Spleen (tissue), 11 donors: ENCODE data around the gene CLRN3. TPM values are rescaled to one million over a fixed set of nuclear protein-coding genes. Genes with fewer than 3 reads are reported as not detected.

ENCODE experiments used
- DNase-seq: peaks from one replicate; pipeline ENCODE4 v3.0.0-alpha.2; 2020
- H3K27ac ChIP-seq, 8 donors: fragments of 200-600 bp; sonication (generic) in 7 of 8; 1 replicate in 4 of 8; 2 replicates in 4 of 8; pipeline versions ENCODE4 v1.5.0 to v1.8.0; 2016 to 2021; ENCODE audit warnings: inconsistent platforms in 4 of 8, mild to moderate bottlenecking in 4 of 8, moderate library complexity in 1 of 8
- H3K27me3 ChIP-seq, 7 donors: fragments of 200-600 bp; sonication (generic) in 6 of 7; replicated peaks in 1 of 7; 1 replicate in 4 of 7; 2 replicates in 3 of 7; pipeline versions ENCODE4 v1.5.0 to v1.8.0; 2016 to 2021; ENCODE audit warnings: inconsistent platforms in 3 of 7, mild to moderate bottlenecking in 1 of 7
- H3K36me3 ChIP-seq, 6 donors: fragments of 200-600 bp; sonication (generic) in 5 of 6; 1 replicate in 4 of 6; 2 replicates in 2 of 6; pipeline versions ENCODE4 v1.5.0 to v1.8.0; 2016 to 2021; ENCODE audit warnings: inconsistent platforms in 2 of 6
- H3K4me1 ChIP-seq, 6 donors: fragments of 200-600 bp; sonication (generic) in 5 of 6; 1 replicate in 3 of 6; 2 replicates in 3 of 6; pipeline versions ENCODE4 v1.5.0 to v1.8.0; 2016 to 2021; ENCODE audit warnings: inconsistent platforms in 3 of 6
- H3K4me3 ChIP-seq, 8 donors: fragments of 200-600 bp; sonication (generic) in 7 of 8; 1 replicate in 4 of 8; 2 replicates in 4 of 8; pipeline versions ENCODE4 v1.5.0 to v1.8.0; 2016 to 2021; ENCODE audit warnings: inconsistent platforms in 4 of 8, mild to moderate bottlenecking in 4 of 8, moderate library complexity in 2 of 8
- H3K9me3 ChIP-seq, 8 donors: fragments of 200-600 bp; sonication (generic) in 7 of 8; 1 replicate in 4 of 8; 2 replicates in 4 of 8; pipeline versions ENCODE4 v1.5.0 to v1.8.0; 2016 to 2021; ENCODE audit warnings: inconsistent platforms in 4 of 8
- POLR2A ChIP-seq, 3 donors: fragments of 450-650 bp; IDR thresholded peaks; one replicate each; pipeline ENCODE4 v1.5.1; 2017; ENCODE audit warnings: antibody characterized with exemption in 3 of 3, mild to moderate bottlenecking in 1 of 3
- POLR2AphosphoS5 ChIP-seq, 3 donors: sonication (generic); formaldehyde crosslinking; IDR thresholded peaks; one replicate each; pipeline ENCODE4 v1.5.1; 2017; ENCODE audit warnings: antibody characterized with exemption in 3 of 3
- WGBS, 5 donors: extraction: QIAGEN DNeasy Blood & Tissue Kit in 3 of 5; methylation state at CpG; one replicate each; pipeline versions ENCODE4 v1.1.5 to v1.1.7; 2013 to 2018; 5-methylcytosine and 5-hydroxymethylcytosine counted together
- intact Hi-C: fragments of 100-400 bp; cut with DNase I; formaldehyde crosslinking; loops from one replicate; pipeline ENCODE4 v1.15.0; 2023; ENCODE audit warnings: low total_unique reads
- polyA plus RNA-seq, 3 donors: library from polyadenylated mRNA; stranded (reverse); fragments of 200-250 nt; gene quantifications; one replicate each; pipeline ENCODE4 v1.2.1, GENCODE V29; 2013
- total RNA-seq, 7 donors: library from RNA; depleted of rRNA in 3 of 7; stranded (reverse); fragments of >200 nt in 3 of 7; fragmentation: NEBNext Ultra II Directional in 4 of 7; extraction: Animal tissue kit (Norgen Biotek cat#: 25700) in 4 of 7; gene quantifications; one replicate each; pipeline versions ENCODE4 v1.1.0 to v1.2.1, GENCODE V29; 2016 to 2021
- TF ChIP-seq, protein P1 (sequence below), 11 experiments: fragments of 200-600 bp in 7 of 11; fragments of 450-650 bp in 4 of 11; sonication (generic) in 4 of 11; IDR thresholded peaks in 8 of 11; conservative IDR thresholded peaks in 3 of 11; 1 replicate in 7 of 11; 2 replicates in 4 of 11; pipeline versions ENCODE4 v1.4.0 to v1.8.0; 2016 to 2021; ENCODE audit warnings: antibody characterized with exemption in 11 of 11, inconsistent platforms in 4 of 11, mild to moderate bottlenecking in 1 of 11
- donor health status: healthy with polysubstance abuse.
- donor health status: DM: no; HTN: no; CAD: no; lungs with moderate emphysema.
- donor health status: DM: no; HTN: no; CAD: no.
- donor health status: Bipolar disorder and iron deficiency.
- donor health status: healthy.
- donor health status: DM: no; HTN: no; CAD: no.
- donor health status: DM: yes; HTN: yes; CAD: no.

The CLRN3 gene
- total and polyA plus RNA-seq, 10 donors, result 0.22 to 0.43 TPM; not detected in 8

DNA sequence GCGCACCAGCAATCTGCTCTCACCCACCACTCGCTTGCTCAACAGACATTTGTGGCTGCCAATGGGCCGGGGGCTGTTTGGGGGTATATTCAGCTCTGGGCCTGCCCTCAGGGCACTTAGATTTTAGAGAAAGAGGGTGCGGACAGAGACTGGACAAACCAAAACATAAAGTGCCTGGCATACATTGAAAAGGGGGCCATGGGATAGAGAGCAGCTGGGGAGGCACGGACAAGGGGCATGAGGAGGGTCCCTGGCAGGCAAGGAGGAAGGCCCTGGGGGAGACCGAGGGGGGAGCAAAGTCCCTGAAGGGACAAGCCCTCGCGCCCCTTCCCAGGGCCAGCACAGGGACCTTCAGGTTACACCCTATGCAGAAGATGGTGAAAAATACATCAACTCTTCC lies 43.5 kb downstream of the CLRN3 start:
- Histone ChIP-seq H3K9me3 (peaks cover 0 to 5% (median 0%) of the 10 kb centered on the region in 8 donors), H3K27me3 (peaks cover 0 to 14% (median 0%) of the 10 kb centered on the region in 7 donors), H3K27ac (no peak overlapping the region), H3K36me3 (no peaks in the 10 kb centered on the region), H3K4me1 (peaks cover 5 to 12% (median 8%) of the 10 kb centered on the region in 6 donors), H3K4me3 (no peak overlapping the region)
- TF ChIP-seq POLR2A (IDR thresholded peaks at IDR 0.05) (no peak), POLR2AphosphoS5 (IDR thresholded peaks at IDR 0.05) (no peak)
- TF ChIP-seq, protein P1, sequence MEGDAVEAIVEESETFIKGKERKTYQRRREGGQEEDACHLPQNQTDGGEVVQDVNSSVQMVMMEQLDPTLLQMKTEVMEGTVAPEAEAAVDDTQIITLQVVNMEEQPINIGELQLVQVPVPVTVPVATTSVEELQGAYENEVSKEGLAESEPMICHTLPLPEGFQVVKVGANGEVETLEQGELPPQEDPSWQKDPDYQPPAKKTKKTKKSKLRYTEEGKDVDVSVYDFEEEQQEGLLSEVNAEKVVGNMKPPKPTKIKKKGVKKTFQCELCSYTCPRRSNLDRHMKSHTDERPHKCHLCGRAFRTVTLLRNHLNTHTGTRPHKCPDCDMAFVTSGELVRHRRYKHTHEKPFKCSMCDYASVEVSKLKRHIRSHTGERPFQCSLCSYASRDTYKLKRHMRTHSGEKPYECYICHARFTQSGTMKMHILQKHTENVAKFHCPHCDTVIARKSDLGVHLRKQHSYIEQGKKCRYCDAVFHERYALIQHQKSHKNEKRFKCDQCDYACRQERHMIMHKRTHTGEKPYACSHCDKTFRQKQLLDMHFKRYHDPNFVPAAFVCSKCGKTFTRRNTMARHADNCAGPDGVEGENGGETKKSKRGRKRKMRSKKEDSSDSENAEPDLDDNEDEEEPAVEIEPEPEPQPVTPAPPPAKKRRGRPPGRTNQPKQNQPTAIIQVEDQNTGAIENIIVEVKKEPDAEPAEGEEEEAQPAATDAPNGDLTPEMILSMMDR (IDR thresholded peaks at IDR 0.05 in 8 of 11, conservative IDR thresholded peaks at IDR 0.05 in 3 of 11), result no peak
- WGBS, 5 donors, result 84 to 97% (median 92%) methylated on average over 8 of the region's 8 CpGs
- no peak for DNase-seq
- intact Hi-C loops, result no loop called here

DNA sequence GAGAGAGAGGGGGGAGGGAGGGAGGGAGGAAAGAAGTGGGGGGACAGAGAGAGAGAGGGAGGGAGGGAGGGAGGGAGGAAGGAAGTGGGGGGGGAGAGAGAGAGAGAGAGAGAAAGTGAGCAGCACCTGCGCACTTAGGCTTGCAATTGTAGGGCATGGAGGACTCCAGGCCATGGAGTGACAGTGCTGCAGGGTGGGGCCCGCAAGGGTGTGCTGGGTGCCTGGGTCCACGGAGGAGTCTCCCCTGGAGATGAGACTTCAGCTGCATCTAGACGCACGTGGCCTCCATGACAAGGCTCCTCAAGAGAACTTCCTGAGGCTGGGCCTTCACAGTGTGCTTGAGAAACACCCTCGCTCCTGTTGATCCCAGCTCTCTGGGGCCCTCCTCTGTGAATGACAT lies 44.5 kb downstream of the CLRN3 start:
- DNase-seq, result no peak
- Histone ChIP-seq H3K36me3 (no peaks in the 10 kb centered on the region), H3K9me3 (peaks cover 0 to 5% (median 0%) of the 10 kb centered on the region in 8 donors), H3K27ac (no peak overlapping the region), H3K4me1 (peaks cover 0 to 2% (median 0%) of the 10 kb centered on the region in 6 donors), H3K27me3 (peaks cover 0 to 7% (median 0%) of the 10 kb centered on the region in 7 donors), H3K4me3 (no peak overlapping the region)
- 73 to 97% (median 79%) methylated on average over 5 to 6 of the region's 6 CpGs for WGBS, 5 donors
- intact Hi-C loops, result no loop called here
- TF ChIP-seq POLR2A (IDR thresholded peaks at IDR 0.05) (no peak), POLR2AphosphoS5 (IDR thresholded peaks at IDR 0.05) (no peak)
- TF ChIP-seq, protein P1 (IDR thresholded peaks at IDR 0.05 in 8 of 11, conservative IDR thresholded peaks at IDR 0.05 in 3 of 11), result no peak

GRCh38 chr10:127845756-127846155 lies 47.0 kb downstream of the CLRN3 start:
- no peak for DNase-seq
- intact Hi-C loops, result no loop called here
- Histone ChIP-seq H3K27me3 (peaks cover 0 to 5% (median 0%) of the 10 kb centered on the region in 7 donors), H3K36me3 (no peaks in the 10 kb centered on the region), H3K9me3 (peaks cover 0 to 5% (median 0%) of the 10 kb centered on the region in 8 donors), H3K4me3 (no peak overlapping the region), H3K4me1 (no peaks in the 10 kb centered on the region), H3K27ac (no peak overlapping the region)
- no peak for TF ChIP-seq POLR2AphosphoS5 (IDR thresholded peaks at IDR 0.05)
- TF ChIP-seq, protein P1 (IDR thresholded peaks at IDR 0.05 in 8 of 11, conservative IDR thresholded peaks at IDR 0.05 in 3 of 11), result no peak
- no peak for TF ChIP-seq POLR2A (IDR thresholded peaks at IDR 0.05)
- 60 to 67% (median 62%) methylated on average over 4 to 7 of the region's 7 CpGs for WGBS, 5 donors

GRCh38 chr10:127840884-127841283 lies 51.9 kb downstream of the CLRN3 start:
- DNase-seq, result no peak
- H3K4me1 ChIP-seq, result no peaks in the 10 kb centered on the region
- 81 to 90% (median 85%) methylated on average over 13 of the region's 13 CpGs for WGBS, 5 donors
- no peak overlapping the region for H3K27ac ChIP-seq
- peaks cover 0 to 5% (median 0%) of the 10 kb centered on the region in 7 donors for H3K27me3 ChIP-seq
- no peak overlapping the region for H3K4me3 ChIP-seq
- TF ChIP-seq POLR2AphosphoS5 (IDR thresholded peaks at IDR 0.05) (no peak), POLR2A (IDR thresholded peaks at IDR 0.05) (no peak)
- TF ChIP-seq, protein P1 (IDR thresholded peaks at IDR 0.05 in 8 of 11, conservative IDR thresholded peaks at IDR 0.05 in 3 of 11), result no peak
- H3K9me3 ChIP-seq, result peaks cover 0 to 4% (median 0%) of the 10 kb centered on the region in 8 donors
- intact Hi-C loops, result no loop called here
- H3K36me3 ChIP-seq, result no peaks in the 10 kb centered on the region
